ENCODE data around the gene PRCP. TPM values are rescaled to one million over a fixed set of nuclear protein-coding genes. Genes with fewer than 3 reads are reported as not detected.

The PRCP gene
- total RNA-seq, 1 experiment from 2014 or later = 57.0 TPM

DNA sequence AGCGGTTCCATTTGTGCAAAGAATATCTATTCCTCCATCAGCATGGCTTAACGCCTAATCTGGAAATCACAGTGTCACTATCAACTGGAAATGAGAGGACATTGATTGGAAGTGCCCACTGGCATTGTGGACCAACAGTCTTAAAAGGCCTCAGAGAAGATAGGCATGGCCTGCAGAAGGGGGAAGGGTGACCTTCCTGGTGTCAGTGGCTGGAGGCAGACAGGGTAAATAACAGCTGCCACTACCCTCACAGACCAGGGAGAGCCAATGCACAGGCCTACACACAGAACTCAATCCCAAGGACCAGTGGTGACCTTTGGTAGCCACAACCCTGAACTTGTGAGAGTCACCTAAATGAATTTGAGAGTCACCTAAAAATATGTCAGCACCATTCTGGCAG lies 37.3 kb upstream of the PRCP start:
- Histone ChIP-seq H3K27me3 (ENCODE audit: control insufficient read depth, insufficient read depth, low read length) (no peaks in the 10 kb centered on the region), H3K36me3 (ENCODE audit: control insufficient read depth, insufficient read depth, low read length) (peaks cover 8% of the 10 kb centered on the region), H3K9me3 (ENCODE audit: control insufficient read depth, insufficient read depth, low read depth, low read length) (no peaks in the 10 kb centered on the region), H3K4me1 (ENCODE audit: control insufficient read depth, insufficient read depth, low read length) (no peaks in the 10 kb centered on the region), H3K4me3 (ENCODE audit: low read depth in 2 of 2, low read length in 2 of 2) (no peak overlapping the region), H3K27ac (ENCODE audit: low read length) (no peak overlapping the region)
- no TSS peak for BruUV-seq (replicated peaks)
- intact Hi-C loops (cut with micrococcal nuclease; ENCODE audit: unreplicated experiment) = no loop called here
- no peak for DNase-seq (ENCODE audit: low read depth, low spot score)
- TF ChIP-seq, protein P1, sequence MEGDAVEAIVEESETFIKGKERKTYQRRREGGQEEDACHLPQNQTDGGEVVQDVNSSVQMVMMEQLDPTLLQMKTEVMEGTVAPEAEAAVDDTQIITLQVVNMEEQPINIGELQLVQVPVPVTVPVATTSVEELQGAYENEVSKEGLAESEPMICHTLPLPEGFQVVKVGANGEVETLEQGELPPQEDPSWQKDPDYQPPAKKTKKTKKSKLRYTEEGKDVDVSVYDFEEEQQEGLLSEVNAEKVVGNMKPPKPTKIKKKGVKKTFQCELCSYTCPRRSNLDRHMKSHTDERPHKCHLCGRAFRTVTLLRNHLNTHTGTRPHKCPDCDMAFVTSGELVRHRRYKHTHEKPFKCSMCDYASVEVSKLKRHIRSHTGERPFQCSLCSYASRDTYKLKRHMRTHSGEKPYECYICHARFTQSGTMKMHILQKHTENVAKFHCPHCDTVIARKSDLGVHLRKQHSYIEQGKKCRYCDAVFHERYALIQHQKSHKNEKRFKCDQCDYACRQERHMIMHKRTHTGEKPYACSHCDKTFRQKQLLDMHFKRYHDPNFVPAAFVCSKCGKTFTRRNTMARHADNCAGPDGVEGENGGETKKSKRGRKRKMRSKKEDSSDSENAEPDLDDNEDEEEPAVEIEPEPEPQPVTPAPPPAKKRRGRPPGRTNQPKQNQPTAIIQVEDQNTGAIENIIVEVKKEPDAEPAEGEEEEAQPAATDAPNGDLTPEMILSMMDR (IDR thresholded peaks at IDR 0.05) = no peak
- CTCF ChIA-PET = no interaction called here
- no peak for ATAC-seq
- in situ Hi-C loops (cut with HindIII; ENCODE audit: low pct_unique_long_range_greater_than_20kb, low sequenced_read_pairs) = no loop called here
- POLR2A ChIA-PET = no interaction called here

DNA sequence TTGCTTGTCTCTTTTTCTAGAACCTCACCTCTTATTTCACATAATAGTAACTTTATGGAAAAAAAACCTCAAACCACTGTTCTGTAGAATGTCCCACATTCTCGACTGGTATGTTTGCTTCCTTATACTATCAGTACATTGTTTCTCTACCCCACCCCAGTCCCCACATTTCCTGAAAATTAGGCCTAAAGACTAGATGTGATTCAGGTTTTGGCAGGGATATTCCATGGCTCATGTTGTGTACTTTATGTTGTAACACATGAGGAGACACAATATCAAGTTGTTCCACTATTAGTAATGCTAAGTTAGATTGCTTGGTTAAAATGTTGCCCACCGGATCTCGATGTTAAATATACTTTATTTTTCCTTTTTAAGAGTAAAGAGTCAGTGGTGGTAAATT lies 36.0 kb upstream of the PRCP start:
- Histone ChIP-seq H3K27ac (ENCODE audit: low read length) (no peak overlapping the region), H3K27me3 (ENCODE audit: control insufficient read depth, insufficient read depth, low read length) (no peaks in the 10 kb centered on the region), H3K4me3 (ENCODE audit: low read depth in 2 of 2, low read length in 2 of 2) (no peak overlapping the region), H3K36me3 (ENCODE audit: control insufficient read depth, insufficient read depth, low read length) (peaks cover 8% of the 10 kb centered on the region), H3K9me3 (ENCODE audit: control insufficient read depth, insufficient read depth, low read depth, low read length) (no peaks in the 10 kb centered on the region), H3K4me1 (ENCODE audit: control insufficient read depth, insufficient read depth, low read length) (no peaks in the 10 kb centered on the region)
- TF ChIP-seq TCF7L2 (IDR thresholded peaks at IDR 0.05; ENCODE audit: low read depth, low read length) (no peak), SIN3A (IDR thresholded peaks at IDR 0.05; ENCODE audit: borderline replicate concordance, insufficient read depth, low read depth, low read length) (no peak), POLR2AphosphoS5 (IDR thresholded peaks at IDR 0.05; ENCODE audit: low read depth, low read length) (no peak)
- TF ChIP-seq, protein P1 (IDR thresholded peaks at IDR 0.05) = no peak
- TF ChIP-seq, protein P2, sequence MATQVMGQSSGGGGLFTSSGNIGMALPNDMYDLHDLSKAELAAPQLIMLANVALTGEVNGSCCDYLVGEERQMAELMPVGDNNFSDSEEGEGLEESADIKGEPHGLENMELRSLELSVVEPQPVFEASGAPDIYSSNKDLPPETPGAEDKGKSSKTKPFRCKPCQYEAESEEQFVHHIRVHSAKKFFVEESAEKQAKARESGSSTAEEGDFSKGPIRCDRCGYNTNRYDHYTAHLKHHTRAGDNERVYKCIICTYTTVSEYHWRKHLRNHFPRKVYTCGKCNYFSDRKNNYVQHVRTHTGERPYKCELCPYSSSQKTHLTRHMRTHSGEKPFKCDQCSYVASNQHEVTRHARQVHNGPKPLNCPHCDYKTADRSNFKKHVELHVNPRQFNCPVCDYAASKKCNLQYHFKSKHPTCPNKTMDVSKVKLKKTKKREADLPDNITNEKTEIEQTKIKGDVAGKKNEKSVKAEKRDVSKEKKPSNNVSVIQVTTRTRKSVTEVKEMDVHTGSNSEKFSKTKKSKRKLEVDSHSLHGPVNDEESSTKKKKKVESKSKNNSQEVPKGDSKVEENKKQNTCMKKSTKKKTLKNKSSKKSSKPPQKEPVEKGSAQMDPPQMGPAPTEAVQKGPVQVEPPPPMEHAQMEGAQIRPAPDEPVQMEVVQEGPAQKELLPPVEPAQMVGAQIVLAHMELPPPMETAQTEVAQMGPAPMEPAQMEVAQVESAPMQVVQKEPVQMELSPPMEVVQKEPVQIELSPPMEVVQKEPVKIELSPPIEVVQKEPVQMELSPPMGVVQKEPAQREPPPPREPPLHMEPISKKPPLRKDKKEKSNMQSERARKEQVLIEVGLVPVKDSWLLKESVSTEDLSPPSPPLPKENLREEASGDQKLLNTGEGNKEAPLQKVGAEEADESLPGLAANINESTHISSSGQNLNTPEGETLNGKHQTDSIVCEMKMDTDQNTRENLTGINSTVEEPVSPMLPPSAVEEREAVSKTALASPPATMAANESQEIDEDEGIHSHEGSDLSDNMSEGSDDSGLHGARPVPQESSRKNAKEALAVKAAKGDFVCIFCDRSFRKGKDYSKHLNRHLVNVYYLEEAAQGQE (IDR thresholded peaks at IDR 0.05; ENCODE audit: insufficient read depth in 1 of 2, low read depth in 2 of 2, low read length in 1 of 2) = no peak
- no peak for DNase-seq (ENCODE audit: low read depth, low spot score)
- ChIA-PET POLR2A (no interaction called here), CTCF (no interaction called here)
- in situ Hi-C loops (cut with HindIII; ENCODE audit: low pct_unique_long_range_greater_than_20kb, low sequenced_read_pairs) = no loop called here
- intact Hi-C loops (cut with micrococcal nuclease; ENCODE audit: unreplicated experiment) = no loop called here
- ATAC-seq = no peak
- no TSS peak for BruUV-seq (replicated peaks)

DNA sequence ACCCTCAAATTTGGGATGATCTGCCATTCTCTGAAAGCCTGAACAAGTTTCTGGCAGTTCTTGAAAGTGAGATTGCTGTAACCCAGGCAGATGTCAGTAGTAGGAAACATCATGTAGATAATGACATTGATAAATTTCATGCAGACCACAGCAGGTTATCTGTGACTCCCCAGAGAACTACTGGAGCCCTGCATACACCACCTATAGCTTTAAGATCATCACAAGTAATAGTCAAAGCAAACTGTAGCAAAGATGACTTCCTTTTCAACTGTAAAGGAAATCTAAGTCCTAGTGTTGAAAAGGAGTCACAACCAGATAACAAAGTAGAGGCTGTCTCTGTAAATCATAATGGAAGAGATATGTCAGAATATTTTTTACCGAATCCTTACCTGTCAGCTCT lies 32.3 kb upstream of the PRCP start:
- Histone ChIP-seq H3K4me3 (ENCODE audit: low read depth in 2 of 2, low read length in 2 of 2) (no peak overlapping the region), H3K36me3 (ENCODE audit: control insufficient read depth, insufficient read depth, low read length) (peaks cover 13% of the 10 kb centered on the region), H3K27ac (ENCODE audit: low read length) (no peak overlapping the region), H3K27me3 (ENCODE audit: control insufficient read depth, insufficient read depth, low read length) (no peaks in the 10 kb centered on the region), H3K9me3 (ENCODE audit: control insufficient read depth, insufficient read depth, low read depth, low read length) (no peaks in the 10 kb centered on the region), H3K4me1 (ENCODE audit: control insufficient read depth, insufficient read depth, low read length) (no peaks in the 10 kb centered on the region)
- no peak for DNase-seq (ENCODE audit: low read depth, low spot score)
- ChIA-PET POLR2A (no interaction called here), CTCF (no interaction called here)
- no peak for ATAC-seq
- in situ Hi-C loops (cut with HindIII; ENCODE audit: low pct_unique_long_range_greater_than_20kb, low sequenced_read_pairs) = no loop called here
- TF ChIP-seq SIN3A (IDR thresholded peaks at IDR 0.05; ENCODE audit: borderline replicate concordance, insufficient read depth, low read depth, low read length) = no peak
- TF ChIP-seq, protein P1 (IDR thresholded peaks at IDR 0.05) = no peak
- TF ChIP-seq, protein P2 (IDR thresholded peaks at IDR 0.05; ENCODE audit: insufficient read depth in 1 of 2, low read depth in 2 of 2, low read length in 1 of 2) = no peak
- no peak for TF ChIP-seq POLR2AphosphoS5 (IDR thresholded peaks at IDR 0.05; ENCODE audit: low read depth, low read length)
- no peak for TF ChIP-seq TCF7L2 (IDR thresholded peaks at IDR 0.05; ENCODE audit: low read depth, low read length)
- intact Hi-C loops (cut with micrococcal nuclease; ENCODE audit: unreplicated experiment) = no loop called here
- no TSS peak for BruUV-seq (replicated peaks)
